Endothelial cell of umbilical vein (primary cell): Measurements from ENCODE around the gene MAML2. TPM values are rescaled to one million over a fixed set of nuclear protein-coding genes. Genes with fewer than 3 reads are reported as not detected.

Source experiments
- BruUV-seq: library from RNA; stranded (reverse); fragments of 400-500 nt; replicated peaks from 2 replicates; lab custom pipeline; 2021; lab: Mats Ljungman, UMichigan
- CTCF ChIA-PET: fragments of 300-600, 350-600 bp; sonication (Branson Sonifier 250); formaldehyde crosslinking; loops from one replicate; lab custom pipeline; 2021; ENCODE audit warnings: antibody characterized with exemption, inconsistent platforms; lab: Charles Lee
- POLR2A ChIA-PET: fragments of 300-600, 350-600 bp; sonication (Branson Sonifier 250); formaldehyde crosslinking; loops from one replicate; lab custom pipeline; 2021; ENCODE audit warnings: antibody characterized with exemption, inconsistent platforms; lab: Charles Lee
- DNase-seq: peaks from one replicate; pipeline ENCODE4 v3.0.0-alpha.2; 2011; ENCODE audit warnings: low read depth, low spot score
- FAIRE-seq: peaks from 2 replicates; lab custom pipeline; 2011; peaks lifted over from hg19 to GRCh38; lab: Jason Lieb, UNC
- H2AFZ ChIP-seq: 2 replicates; pipeline ENCODE4 v1.6.0; 2012; ENCODE audit warnings: low read depth, low read length, control low read depth, inconsistent platforms
- H3K27ac ChIP-seq: 2 replicates; pipeline ENCODE4 v1.5.1; 2011; ENCODE audit warnings: low read depth, mild to moderate bottlenecking, control low read depth, low read length, moderate library complexity; ENCODE audit not compliant: insufficient read depth
- H3K27me3 ChIP-seq, 2 experiments: 2 replicates each; pipeline versions ENCODE4 v1.6.0 to v1.6.1; 2011; ENCODE audit warnings: low read length in 2 of 2, mixed read lengths in 1 of 2; ENCODE audit not compliant: control insufficient read depth in 2 of 2, insufficient read depth in 2 of 2
- H3K36me3 ChIP-seq, 2 experiments: 2 replicates in 1 of 2; 3 replicates in 1 of 2; pipeline ENCODE4 v1.5.1; 2011; ENCODE audit warnings: low read length in 2 of 2, mild to moderate bottlenecking in 1 of 2, moderate library complexity in 1 of 2; ENCODE audit not compliant: control insufficient read depth in 2 of 2, insufficient read depth in 2 of 2; ENCODE audit errors: extremely low read depth in 1 of 2
- H3K4me1 ChIP-seq: 3 replicates; pipeline ENCODE4 v1.5.1; 2011; ENCODE audit warnings: mild to moderate bottlenecking, low read length; ENCODE audit not compliant: control insufficient read depth, insufficient read depth; ENCODE audit errors: extremely low read depth
- H3K4me2 ChIP-seq: 2 replicates; pipeline ENCODE4 v1.6.1; 2011; ENCODE audit warnings: low read length, control low read depth, mixed read lengths; ENCODE audit not compliant: insufficient read depth
- H3K4me3 ChIP-seq, 3 experiments: fragments of 200-600 bp in 1 of 3; sonication (generic), shearing (Covaris generic) in 1 of 3; replicated peaks in 1 of 3; 2 replicates each; pipeline ENCODE4 v1.5.1; 2011 to 2016; ENCODE audit warnings: control low read depth in 3 of 3, low read length in 3 of 3, mild to moderate bottlenecking in 2 of 3, inconsistent platforms in 1 of 3, low read depth in 1 of 3, moderate library complexity in 1 of 3; ENCODE audit not compliant: insufficient read depth in 1 of 3
- H3K79me2 ChIP-seq: 2 replicates; pipeline ENCODE4 v1.6.0; 2012; ENCODE audit warnings: low read length, inconsistent platforms; ENCODE audit not compliant: control insufficient read depth, insufficient read depth
- H3K9ac ChIP-seq: replicated peaks from 2 replicates; pipeline ENCODE3; 2011; ENCODE audit warnings: low read length, control low read depth; ENCODE audit not compliant: insufficient read depth; ENCODE audit errors: extremely low read depth
- H3K9me1 ChIP-seq: replicated peaks from 3 replicates; pipeline ENCODE4 v1.6.0; 2011; ENCODE audit warnings: mild to moderate bottlenecking, low read length; ENCODE audit not compliant: control insufficient read depth, insufficient read depth; ENCODE audit errors: extremely low read depth
- H3K9me3 ChIP-seq: replicated peaks from 2 replicates; pipeline ENCODE4 v1.5.1; 2012; ENCODE audit warnings: low read length, inconsistent platforms; ENCODE audit not compliant: control insufficient read depth, insufficient read depth
- H4K20me1 ChIP-seq: replicated peaks from 2 replicates; pipeline ENCODE3; 2011; ENCODE audit warnings: mild to moderate bottlenecking, low read length; ENCODE audit not compliant: control insufficient read depth, insufficient read depth; ENCODE audit errors: extremely low read depth
- EZH2 ChIP-seq: IDR thresholded peaks from 2 replicates; pipeline ENCODE4 v1.6.1; 2012; ENCODE audit warnings: borderline replicate concordance, low read depth, mild to moderate bottlenecking, moderate library complexity, low read length, inconsistent platforms; ENCODE audit not compliant: severe bottlenecking
- FOS ChIP-seq: IDR thresholded peaks from 2 replicates; pipeline ENCODE4 v1.6.1; 2011; ENCODE audit warnings: mild to moderate bottlenecking, low read length, moderate library complexity, borderline replicate concordance; ENCODE audit not compliant: insufficient read depth
- GATA2 ChIP-seq: IDR thresholded peaks from 2 replicates; pipeline ENCODE4 v1.7.0; 2011; ENCODE audit warnings: low read depth, mild to moderate bottlenecking, moderate library complexity, mixed read lengths, low read length; ENCODE audit not compliant: insufficient read length, insufficient read depth
- JUN ChIP-seq: IDR thresholded peaks from 2 replicates; pipeline ENCODE4 v1.6.1; 2011; ENCODE audit warnings: borderline replicate concordance, low read depth; ENCODE audit not compliant: insufficient read length, insufficient read depth
- MYC ChIP-seq: IDR thresholded peaks from one replicate; pipeline ENCODE4 v1.6.1; 2011; ENCODE audit warnings: mild to moderate bottlenecking, low read depth, low read length
- POLR2A ChIP-seq: IDR thresholded peaks from 2 replicates; pipeline ENCODE4 v1.6.1; 2012; ENCODE audit warnings: low read depth, mild to moderate bottlenecking, control low read depth, low read length
- POLR2AphosphoS5 ChIP-seq: IDR thresholded peaks from 2 replicates; pipeline ENCODE4 v1.6.1; 2012; ENCODE audit warnings: low read depth, mild to moderate bottlenecking, control low read depth, low read length, moderate library complexity; ENCODE audit not compliant: insufficient read depth
- dilution Hi-C: fragments of 300-500 bp; cut with MboI; formaldehyde crosslinking; loops from one replicate; pipeline ENCODE4 v1.15.0; 2019; ENCODE audit warnings: low sequenced_read_pairs; ENCODE audit not compliant: extremely low pct_ligation_motif_present
- intact Hi-C: fragments of 100-400 bp; cut with micrococcal nuclease; formaldehyde crosslinking; loops from one replicate; pipeline ENCODE4 v1.10.0; 2022
- polyA plus RNA-seq, 4 experiments: library from polyadenylated mRNA; depleted of rRNA in 3 of 4; stranded (reverse) in 3 of 4; unstranded in 1 of 4; fragments of >200 nt; gene quantifications; 2 replicates each; pipeline versions ENCODE4 v1.2.1 to v1.2.3, GENCODE V29; 2011 to 2012; ENCODE audit warnings: missing spikeins in 1 of 4
- total RNA-seq: library from RNA; stranded (reverse); gene quantifications from 2 replicates; pipeline ENCODE4 v1.2.3, GENCODE V29; 2021
- TF ChIP-seq, protein P1 (sequence below): IDR thresholded peaks from 2 replicates; pipeline ENCODE4 v1.6.1; 2011; ENCODE audit not compliant: insufficient read depth, insufficient read length
- TF ChIP-seq, protein P2 (sequence below), 2 donors: IDR thresholded peaks; 1 replicate in 1 of 2; 2 replicates in 1 of 2; pipeline ENCODE4 v1.5.1; 2011; ENCODE audit warnings: low read length in 2 of 2, mild to moderate bottlenecking in 2 of 2, moderate library complexity in 2 of 2, control low read depth in 1 of 2, inconsistent platforms in 1 of 2, low read depth in 1 of 2; ENCODE audit not compliant: insufficient read depth in 1 of 2; ENCODE audit errors: extremely low read depth in 1 of 2

Gene MAML2
- total and polyA plus RNA-seq, 2 donors (not counting 3 experiments of a cell fraction or from before 2014, with no cell fraction given), result 12.4 to 16.8 TPM

DNA sequence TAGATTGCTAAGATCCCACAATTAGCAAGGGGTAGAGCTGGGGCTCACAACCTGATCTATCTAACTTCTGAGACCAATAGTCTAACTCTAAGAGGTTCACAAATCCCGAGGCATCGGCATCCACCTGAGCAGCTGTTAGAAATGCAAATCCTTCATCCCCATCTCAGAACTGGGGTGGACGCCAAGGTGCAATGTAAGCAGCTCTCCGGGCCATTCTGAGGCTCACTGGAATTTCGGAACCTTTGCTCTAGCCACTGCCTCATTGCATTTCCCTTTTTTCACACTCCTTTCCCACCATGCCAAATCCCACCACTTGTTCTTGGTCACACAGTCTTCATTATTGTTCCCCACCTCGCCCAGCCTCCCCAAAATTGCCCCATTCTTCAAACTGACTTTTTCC lies 29.8 kb downstream of the MAML2 start:
- no peaks in the 10 kb centered on the region for H3K9me3 ChIP-seq
- peak overlapping the region; percentile 95 for H3K27ac ChIP-seq
- H3K9ac ChIP-seq, result no peak overlapping the region
- H3K4me3 ChIP-seq, result no peak overlapping the region
- H3K79me2 ChIP-seq, result peaks cover 12% of the 10 kb centered on the region
- FAIRE-seq, result no peak
- H4K20me1 ChIP-seq, result no peaks in the 10 kb centered on the region
- H3K27me3 ChIP-seq, result no peaks in the 10 kb centered on the region
- no peak overlapping the region for H3K4me2 ChIP-seq
- CTCF ChIA-PET, result interaction anchor here (1.7 to 10.5 kb wide), 2 partner anchors 27 to 464 kb away, joined by 3 to 156 read pairs; partner anchors contain the start of gene MAML2
- POLR2A ChIA-PET, result no interaction called here
- DNase-seq, result no peak
- TF ChIP-seq, protein P1, sequence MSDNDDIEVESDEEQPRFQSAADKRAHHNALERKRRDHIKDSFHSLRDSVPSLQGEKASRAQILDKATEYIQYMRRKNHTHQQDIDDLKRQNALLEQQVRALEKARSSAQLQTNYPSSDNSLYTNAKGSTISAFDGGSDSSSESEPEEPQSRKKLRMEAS, result no peak
- TF ChIP-seq GATA2 (no peak), MYC (no peak), JUN (no peak), EZH2 (no peak), POLR2AphosphoS5 (no peak), POLR2A (no peak), FOS (no peak)
- TF ChIP-seq, protein P2, sequence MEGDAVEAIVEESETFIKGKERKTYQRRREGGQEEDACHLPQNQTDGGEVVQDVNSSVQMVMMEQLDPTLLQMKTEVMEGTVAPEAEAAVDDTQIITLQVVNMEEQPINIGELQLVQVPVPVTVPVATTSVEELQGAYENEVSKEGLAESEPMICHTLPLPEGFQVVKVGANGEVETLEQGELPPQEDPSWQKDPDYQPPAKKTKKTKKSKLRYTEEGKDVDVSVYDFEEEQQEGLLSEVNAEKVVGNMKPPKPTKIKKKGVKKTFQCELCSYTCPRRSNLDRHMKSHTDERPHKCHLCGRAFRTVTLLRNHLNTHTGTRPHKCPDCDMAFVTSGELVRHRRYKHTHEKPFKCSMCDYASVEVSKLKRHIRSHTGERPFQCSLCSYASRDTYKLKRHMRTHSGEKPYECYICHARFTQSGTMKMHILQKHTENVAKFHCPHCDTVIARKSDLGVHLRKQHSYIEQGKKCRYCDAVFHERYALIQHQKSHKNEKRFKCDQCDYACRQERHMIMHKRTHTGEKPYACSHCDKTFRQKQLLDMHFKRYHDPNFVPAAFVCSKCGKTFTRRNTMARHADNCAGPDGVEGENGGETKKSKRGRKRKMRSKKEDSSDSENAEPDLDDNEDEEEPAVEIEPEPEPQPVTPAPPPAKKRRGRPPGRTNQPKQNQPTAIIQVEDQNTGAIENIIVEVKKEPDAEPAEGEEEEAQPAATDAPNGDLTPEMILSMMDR (IDR thresholded peaks at IDR 0.05; ENCODE audit: extremely low read depth in 1 of 2, insufficient read depth in 1 of 2, low read depth in 1 of 2, low read length in 2 of 2), result no peak
- no peaks in the 10 kb centered on the region for H3K9me1 ChIP-seq
- peaks cover 78% of the 10 kb centered on the region for H3K4me1 ChIP-seq
- dilution Hi-C loops (no loop called here), intact Hi-C loops (no loop called here)
- no TSS peak for BruUV-seq
- no peak overlapping the region for H2AFZ ChIP-seq
- H3K36me3 ChIP-seq, result no peaks in the 10 kb centered on the region
